Small intestine (tissue), 7 donors: ENCODE data around the gene DPH2. TPM values are rescaled to one million over a fixed set of nuclear protein-coding genes. Genes with fewer than 3 reads are reported as not detected.

Experiments used
- DNase-seq, 2 donors: peaks; one replicate each; pipeline versions ENCODE4 v3.0.0 to v3.0.0-alpha.2; 2013
- FAIRE-seq: peaks from 2 replicates; lab custom pipeline; 2012; peaks lifted over from hg19 to GRCh38; lab: Jason Lieb, UNC
- H3K27ac ChIP-seq, 3 donors: one replicate each; pipeline ENCODE4 v1.5.1; 2013; ENCODE audit warnings: low read length in 2 of 3, mild to moderate bottlenecking in 2 of 3, control low read depth in 1 of 3, inconsistent platforms in 1 of 3, low read depth in 1 of 3, moderate library complexity in 1 of 3
- H3K27me3 ChIP-seq, 3 donors: one replicate each; pipeline ENCODE4 v1.6.1; 2013; ENCODE audit warnings: low read length in 3 of 3, inconsistent platforms in 1 of 3; ENCODE audit not compliant: control insufficient read depth in 3 of 3, insufficient read depth in 3 of 3
- H3K36me3 ChIP-seq, 3 donors: one replicate each; pipeline ENCODE4 v1.6.1; 2013; ENCODE audit warnings: low read length in 3 of 3, inconsistent platforms in 1 of 3, low read depth in 1 of 3, mild to moderate bottlenecking in 1 of 3, moderate library complexity in 1 of 3; ENCODE audit not compliant: control insufficient read depth in 3 of 3, insufficient read depth in 2 of 3
- H3K4me1 ChIP-seq, 3 donors: one replicate each; pipeline ENCODE4 v1.6.1; 2013; ENCODE audit warnings: low read length in 2 of 3, inconsistent platforms in 1 of 3, low read depth in 1 of 3, mild to moderate bottlenecking in 1 of 3, moderate library complexity in 1 of 3; ENCODE audit not compliant: control insufficient read depth in 3 of 3, insufficient read depth in 2 of 3
- H3K4me3 ChIP-seq, 3 donors: one replicate each; pipeline ENCODE4 v1.5.1; 2013; ENCODE audit warnings: low read length in 3 of 3, control low read depth in 1 of 3, inconsistent platforms in 1 of 3, low read depth in 1 of 3, mild to moderate bottlenecking in 1 of 3, moderate library complexity in 1 of 3
- H3K9me3 ChIP-seq, 2 donors: one replicate each; pipeline ENCODE4 v1.6.1; 2013; ENCODE audit warnings: low read depth in 1 of 2, low read length in 1 of 2; ENCODE audit not compliant: control insufficient read depth in 2 of 2, insufficient read depth in 1 of 2
- WGBS, 3 donors: extraction: QIAGEN DNeasy Blood & Tissue Kit; methylation state at CpG; one replicate each; pipeline ENCODE4 v1.1.7; 2013; 5-methylcytosine and 5-hydroxymethylcytosine counted together
- polyA plus RNA-seq, 4 donors: library from polyadenylated mRNA; stranded (reverse) in 3 of 4; unstranded in 1 of 4; fragments of 200-250 nt in 3 of 4; fragments of 120-200 nt in 1 of 4; gene quantifications; one replicate each; pipeline versions ENCODE4 v1.2.1 to v1.2.3, GENCODE V29; 2013
- donor health status: healthy with polysubstance abuse.
- donor health status: control.
- donor health status: control.
- donor health status: Bipolar disorder and iron deficiency.
- donor health status: healthy.

Gene DPH2
- polyA plus RNA-seq, 4 donors, result 5.8 to 25.2 (median 15.6) TPM

GRCh38 chr1:44020464-44020863 lies 50.7 kb downstream of the DPH2 start:
- Histone ChIP-seq H3K36me3 (peaks cover 0 to 10% (median 0%) of the 10 kb centered on the region in 3 donors), H3K27me3 (no peaks in the 10 kb centered on the region), H3K4me1 (peaks cover 0 to 11% (median 0%) of the 10 kb centered on the region in 3 donors), H3K9me3 (no peaks in the 10 kb centered on the region), H3K27ac (no peak overlapping the region), H3K4me3 (no peak overlapping the region)
- FAIRE-seq (no peak), DNase-seq (no peak)
- WGBS, 3 donors, result 78 to 86% (median 85%) methylated on average over 6 of the region's 6 CpGs

- peaks cover 0 to 10% (median 0%) of the 10 kb centered on the region in 3 donors for H3K36me3 ChIP-seq
- no peaks in the 10 kb centered on the region for H3K9me3 ChIP-seq
- H3K4me1 ChIP-seq, result peaks cover 0 to 18% (median 0%) of the 10 kb centered on the region in 3 donors
- FAIRE-seq (no peak), DNase-seq (no peak)
- H3K27ac ChIP-seq, result no peak overlapping the region
- H3K27me3 ChIP-seq, result no peaks in the 10 kb centered on the region
- H3K4me3 ChIP-seq, result no peak overlapping the region
- WGBS, 3 donors, result 87 to 95% (median 94%) methylated on average over 8 of the region's 8 CpGs
Measured at GRCh38 chr1:44021156-44021555, 51.3 kb downstream of the DPH2 start.

GRCh38 chr1:44021581-44022321 lies 51.9 kb downstream of the DPH2 start:
- DNase-seq (no peak), FAIRE-seq (no peak)
- Histone ChIP-seq H3K9me3 (no peaks in the 10 kb centered on the region), H3K4me1 (peaks cover 0 to 18% (median 0%) of the 10 kb centered on the region in 3 donors), H3K27me3 (no peaks in the 10 kb centered on the region), H3K27ac (no peak overlapping the region), H3K4me3 (no peak overlapping the region), H3K36me3 (peaks cover 0 to 10% (median 0%) of the 10 kb centered on the region in 3 donors)
- 76 to 89% (median 82%) methylated on average over 10 of the region's 10 CpGs for WGBS, 3 donors

Other genes with a start within 250 kb of the DPH2 start
- gene ARTN, start 36.2 kb upstream of the DPH2 start, polyA plus RNA-seq, result 1 to 10 TPM in 1 of 4 donors, under 1 TPM in 2, not detected in 1; 0.81 to 1.2 (median 0.83) TPM
- gene IPO13, start 23.1 kb upstream of the DPH2 start, polyA plus RNA-seq, result 10 to 100 TPM; 14.2 to 24.8 (median 20.1) TPM
- 100 to 1,000 TPM; 104 to 245 (median 161) TPM for gene ATP6V0B, start 5.0 kb downstream of the DPH2 start, polyA plus RNA-seq
- gene B4GALT2, start 9.2 kb downstream of the DPH2 start, polyA plus RNA-seq, result 10 to 100 TPM in 3 of 4 donors, 1 to 10 TPM in 1; 8.9 to 34.6 (median 25.9) TPM
- 10 to 100 TPM in 3 of 4 donors, 1 to 10 TPM in 1; 5.8 to 35.1 (median 24.2) TPM for gene CCDC24, start 21.6 kb downstream of the DPH2 start, polyA plus RNA-seq
- gene SLC6A9, start 61.5 kb downstream of the DPH2 start, polyA plus RNA-seq, result 10 to 100 TPM in 1 of 4 donors, 1 to 10 TPM in 2, under 1 TPM in 1; 0.81 to 15.7 (median 2.0) TPM
- under 1 TPM in 1 of 4 donors, not detected in 3; 0.06 TPM for gene KLF17, start 148.8 kb downstream of the DPH2 start, polyA plus RNA-seq
- not detected for gene KLF18, start 171.6 kb downstream of the DPH2 start, polyA plus RNA-seq
- gene DMAP1, start 243.5 kb downstream of the DPH2 start, polyA plus RNA-seq, result 10 to 100 TPM; 34.7 to 80.8 (median 58.0) TPM